ENCODE data around the gene MYOD1.

- TF ChIP-seq EZH2phosphoT487 (IDR thresholded peaks at IDR 0.05; ENCODE audit: borderline replicate concordance, low read length) (no peak), CTCF (IDR thresholded peaks at IDR 0.05; ENCODE audit: low read depth, low read length, poor library complexity, severe bottlenecking) (no peak)
Measured at GRCh38 chr11:17744151-17744940, 25.0 kb downstream of the MYOD1 start.

Measured in DOHH2 (cell line).